ENCODE results near the gene RAB17. TPM values are rescaled to one million over a fixed set of nuclear protein-coding genes. Genes with fewer than 3 reads are reported as not detected.

The RAB17 gene
- total RNA-seq, 1 experiment from 2014 or later, result 60.9 TPM

GRCh38 chr2:237577458-237577857, 13.1 kb downstream of the RAB17 start:
- Histone ChIP-seq H3K36me3 (ENCODE audit: control insufficient read depth, insufficient read depth, low read length) (no peaks in the 10 kb centered on the region), H3K4me3 (ENCODE audit: low read depth, low read length) (no peak overlapping the region), H3K27me3 (replicated peaks; ENCODE audit: control insufficient read depth, insufficient read depth, low read length) (no peaks in the 10 kb centered on the region), H3K9me3 (no peaks in the 10 kb centered on the region), H3K4me1 (no peaks in the 10 kb centered on the region)
- DNase-seq, result no peak
- no peaks in the 10 kb centered on the region for H3K9me3 Mint-ChIP-seq (ENCODE audit: unreplicated experiment)
- H3K4me1 Mint-ChIP-seq (ENCODE audit: low read depth, unreplicated experiment), result peaks cover under 1% of the 10 kb centered on the region
- H3K27ac Mint-ChIP-seq (ENCODE audit: unreplicated experiment), result no peak overlapping the region
- no peak for TF ChIP-seq CTCF (IDR thresholded peaks at IDR 0.05; ENCODE audit: insufficient read depth in 1 of 2, low read depth in 1 of 2, low read length in 1 of 2, severe bottlenecking in 1 of 2, unreplicated experiment in 1 of 2)
- ChIA-PET POLR2A (no interaction called here), CTCF (no interaction called here)
- intact Hi-C loops (cut with micrococcal nuclease; ENCODE audit: unreplicated experiment), result no loop called here
- H3K27me3 Mint-ChIP-seq (ENCODE audit: insufficient read depth, unreplicated experiment), result no peaks in the 10 kb centered on the region
- H3K4me3 Mint-ChIP-seq (ENCODE audit: unreplicated experiment), result no peak overlapping the region
- peaks cover 39% of the 10 kb centered on the region for H3K36me3 Mint-ChIP-seq (ENCODE audit: insufficient read depth, unreplicated experiment)
- no TSS peak for BruUV-seq (replicated peaks)

DNA sequence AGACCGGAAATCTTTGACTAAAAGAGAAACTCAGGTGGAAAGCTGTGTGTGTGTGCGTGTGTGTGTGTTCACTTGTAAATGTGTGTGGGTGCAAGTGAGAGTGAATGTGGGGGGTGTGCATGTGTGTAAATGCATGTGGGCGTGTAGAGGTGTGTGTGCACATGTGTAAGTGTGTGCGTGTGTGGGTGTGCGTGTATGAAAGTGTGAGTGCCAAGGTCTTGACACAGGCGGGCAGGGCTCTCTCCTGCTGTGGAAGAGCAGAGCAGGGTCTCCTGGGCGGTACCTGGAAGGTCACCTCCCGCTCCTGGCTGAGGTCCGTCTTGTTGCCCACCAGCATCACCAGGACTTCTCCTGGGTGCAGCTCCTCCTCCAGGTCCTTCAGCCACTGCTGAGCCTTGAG, 13.6 kb downstream of the RAB17 start:
- Mint-ChIP-seq H3K9me3 (ENCODE audit: unreplicated experiment) (no peaks in the 10 kb centered on the region), H3K27me3 (ENCODE audit: insufficient read depth, unreplicated experiment) (no peaks in the 10 kb centered on the region), H3K4me1 (ENCODE audit: low read depth, unreplicated experiment) (peaks cover 5% of the 10 kb centered on the region), H3K4me3 (ENCODE audit: unreplicated experiment) (no peak overlapping the region), H3K36me3 (ENCODE audit: insufficient read depth, unreplicated experiment) (peaks cover 35% of the 10 kb centered on the region), H3K27ac (ENCODE audit: unreplicated experiment) (no peak overlapping the region)
- intact Hi-C loops (cut with micrococcal nuclease; ENCODE audit: unreplicated experiment), result no loop called here
- POLR2A ChIA-PET, result no interaction called here
- Histone ChIP-seq H3K36me3 (ENCODE audit: control insufficient read depth, insufficient read depth, low read length) (no peaks in the 10 kb centered on the region), H3K4me1 (no peaks in the 10 kb centered on the region), H3K27me3 (replicated peaks; ENCODE audit: control insufficient read depth, insufficient read depth, low read length) (no peaks in the 10 kb centered on the region), H3K4me3 (ENCODE audit: low read depth, low read length) (no peak overlapping the region), H3K9me3 (no peaks in the 10 kb centered on the region)
- DNase-seq, result no peak
- CTCF ChIA-PET, result no interaction called here
- no TSS peak for BruUV-seq (replicated peaks)
- TF ChIP-seq CTCF (IDR thresholded peaks at IDR 0.05; ENCODE audit: insufficient read depth in 1 of 2, low read depth in 1 of 2, low read length in 1 of 2, severe bottlenecking in 1 of 2, unreplicated experiment in 1 of 2), result no peak

- TF ChIP-seq CTCF (IDR thresholded peaks at IDR 0.05; ENCODE audit: insufficient read depth in 1 of 2, low read depth in 1 of 2, low read length in 1 of 2, severe bottlenecking in 1 of 2, unreplicated experiment in 1 of 2), result no peak
- ChIA-PET POLR2A (no interaction called here), CTCF (no interaction called here)
- no peak for DNase-seq
- H3K27ac Mint-ChIP-seq (ENCODE audit: unreplicated experiment), result no peak overlapping the region
- peaks cover 8% of the 10 kb centered on the region for H3K4me1 Mint-ChIP-seq (ENCODE audit: low read depth, unreplicated experiment)
- no peaks in the 10 kb centered on the region for H3K27me3 Mint-ChIP-seq (ENCODE audit: insufficient read depth, unreplicated experiment)
- H3K9me3 Mint-ChIP-seq (ENCODE audit: unreplicated experiment), result no peaks in the 10 kb centered on the region
- no TSS peak for BruUV-seq (replicated peaks)
- intact Hi-C loops (cut with micrococcal nuclease; ENCODE audit: unreplicated experiment), result no loop called here
- peaks cover 29% of the 10 kb centered on the region for H3K36me3 Mint-ChIP-seq (ENCODE audit: insufficient read depth, unreplicated experiment)
- Histone ChIP-seq H3K27me3 (replicated peaks; ENCODE audit: control insufficient read depth, insufficient read depth, low read length) (no peaks in the 10 kb centered on the region), H3K4me1 (no peaks in the 10 kb centered on the region), H3K4me3 (ENCODE audit: low read depth, low read length) (no peak overlapping the region), H3K36me3 (ENCODE audit: control insufficient read depth, insufficient read depth, low read length) (no peaks in the 10 kb centered on the region), H3K9me3 (no peaks in the 10 kb centered on the region)
- H3K4me3 Mint-ChIP-seq (ENCODE audit: unreplicated experiment), result no peak overlapping the region
Measured at GRCh38 chr2:237575869-237576862, 14.4 kb downstream of the RAB17 start.
